H1 (cell line): ENCODE measurements around the gene TRAK1. TPM values are rescaled to one million over a fixed set of nuclear protein-coding genes. Genes with fewer than 3 reads are reported as not detected.

Source experiments
- CTCF ChIA-PET: fragments of 300-600 bp; sonication (Branson Sonifier 250); formaldehyde crosslinking; loops from one replicate; lab custom pipeline; 2021; ENCODE audit not compliant: partially characterized antibody; lab: Charles Lee
- POLR2A ChIA-PET: fragments of 300-600 bp; sonication (Branson Sonifier 250); formaldehyde crosslinking; loops from one replicate; lab custom pipeline; 2021; ENCODE audit warnings: inconsistent platforms; ENCODE audit not compliant: partially characterized antibody; lab: Charles Lee
- DNase-seq, 2 experiments: peaks; one replicate each; pipeline versions ENCODE4 v3.0.0 to v3.0.0-alpha.2; 2010 to 2022; ENCODE audit warnings: low spot score in 2 of 2, low read depth in 1 of 2, mixed read lengths in 1 of 2
- FAIRE-seq: peaks from 2 replicates; lab custom pipeline; 2011; peaks lifted over from hg19 to GRCh38; lab: Jason Lieb, UNC
- H2AFZ ChIP-seq: 2 replicates; pipeline ENCODE4 v1.8.1; 2012; ENCODE audit warnings: low read length, inconsistent platforms
- H2AK5ac ChIP-seq: 2 replicates; pipeline ENCODE4 v1.6.1; 2013; ENCODE audit warnings: low read depth, low read length
- H2BK120ac ChIP-seq: replicated peaks from 2 replicates; pipeline ENCODE3; 2013; ENCODE audit warnings: low read depth, low read length, inconsistent platforms
- H2BK12ac ChIP-seq: 2 replicates; pipeline ENCODE4 v1.6.1; 2013; ENCODE audit warnings: low read depth, low read length
- H2BK15ac ChIP-seq: 2 replicates; pipeline ENCODE4 v1.6.1; 2013; ENCODE audit warnings: low read length
- H2BK20ac ChIP-seq: 2 replicates; pipeline ENCODE4 v1.6.1; 2013; ENCODE audit warnings: low read length
- H2BK5ac ChIP-seq: 2 replicates; pipeline ENCODE4 v1.6.1; 2013; ENCODE audit warnings: low read depth, low read length
- H3K14ac ChIP-seq: 2 replicates; pipeline ENCODE4 v1.6.1; 2013; ENCODE audit warnings: inconsistent platforms; ENCODE audit not compliant: insufficient read length
- H3K18ac ChIP-seq: 2 replicates; pipeline ENCODE4 v1.6.1; 2013; ENCODE audit warnings: low read length; ENCODE audit errors: extremely low read depth
- H3K23ac ChIP-seq: 2 replicates; pipeline ENCODE4 v1.6.1; 2013; ENCODE audit warnings: inconsistent platforms; ENCODE audit not compliant: insufficient read length
- H3K23me2 ChIP-seq: 2 replicates; pipeline ENCODE4 v1.6.1; 2013; ENCODE audit warnings: low read depth, low read length
- H3K27ac ChIP-seq: 2 replicates; pipeline ENCODE4 v1.6.1; 2011; ENCODE audit warnings: low read depth, low read length, inconsistent platforms
- H3K27me3 ChIP-seq, 4 experiments: replicated peaks in 1 of 4; 1 replicate in 1 of 4; 2 replicates in 3 of 4; pipeline versions ENCODE4 v1.6.1 to v1.8.1; 2011 to 2013; ENCODE audit warnings: low read length in 3 of 4, mild to moderate bottlenecking in 3 of 4, inconsistent platforms in 2 of 4, mixed read lengths in 2 of 4, moderate library complexity in 1 of 4; ENCODE audit not compliant: control insufficient read depth in 3 of 4, insufficient read depth in 3 of 4; ENCODE audit errors: extremely low read depth in 1 of 4
- H3K36me3 ChIP-seq, 4 experiments: 2 replicates each; pipeline versions ENCODE4 v1.6.1 to v1.8.1; 2011 to 2013; ENCODE audit warnings: mild to moderate bottlenecking in 4 of 4, low read length in 3 of 4, moderate library complexity in 2 of 4, control low read depth in 1 of 4, inconsistent platforms in 1 of 4; ENCODE audit not compliant: insufficient read depth in 4 of 4, control insufficient read depth in 2 of 4
- H3K4ac ChIP-seq: replicated peaks from 2 replicates; pipeline ENCODE3; 2013; ENCODE audit warnings: low read length, low read depth, mixed read lengths, inconsistent platforms; ENCODE audit not compliant: insufficient read length
- H3K4me1 ChIP-seq, 4 experiments: replicated peaks in 1 of 4; 1 replicate in 1 of 4; 2 replicates in 3 of 4; pipeline versions ENCODE4 v1.6.1 to v1.8.1; 2011 to 2013; ENCODE audit warnings: low read length in 3 of 4, inconsistent platforms in 2 of 4, mixed read lengths in 1 of 4; ENCODE audit not compliant: insufficient read depth in 4 of 4, control insufficient read depth in 3 of 4
- H3K4me2 ChIP-seq, 2 experiments: 2 replicates each; pipeline versions ENCODE4 v1.6.1 to v1.8.1; 2011 to 2013; ENCODE audit warnings: low read depth in 2 of 2, low read length in 2 of 2, control low read depth in 1 of 2, inconsistent platforms in 1 of 2, mild to moderate bottlenecking in 1 of 2; ENCODE audit not compliant: insufficient read depth in 1 of 2
- H3K4me3 ChIP-seq, 4 experiments: fragments of 200-600, 300-600 bp in 1 of 4; sonication (generic), shearing (Covaris generic), sonication (Bioruptor Twin) in 1 of 4; 2 replicates each; pipeline versions ENCODE4 v1.5.1 to v1.8.1; 2011 to 2016; ENCODE audit warnings: low read length in 4 of 4, low read depth in 3 of 4, control low read depth in 2 of 4, inconsistent platforms in 2 of 4, mild to moderate bottlenecking in 2 of 4, mixed read lengths in 1 of 4, moderate library complexity in 1 of 4; ENCODE audit not compliant: insufficient read depth in 2 of 4; ENCODE audit errors: extremely low read depth in 1 of 4
- H3K56ac ChIP-seq: replicated peaks from 2 replicates; pipeline ENCODE3; 2013; ENCODE audit warnings: low read depth, mild to moderate bottlenecking, mixed read lengths, low read length, inconsistent platforms; ENCODE audit not compliant: insufficient read length
- H3K79me1 ChIP-seq: 2 replicates; pipeline ENCODE4 v1.6.1; 2013; ENCODE audit warnings: low read depth, low read length, control low read depth
- H3K79me2 ChIP-seq, 2 experiments: 2 replicates each; pipeline versions ENCODE4 v1.6.1 to v1.8.1; 2012 to 2013; ENCODE audit warnings: low read length in 2 of 2, mild to moderate bottlenecking in 2 of 2, inconsistent platforms in 1 of 2; ENCODE audit not compliant: insufficient read depth in 2 of 2, control insufficient read depth in 1 of 2
- H3K9ac ChIP-seq, 4 experiments: replicated peaks in 1 of 4; 1 replicate in 1 of 4; 2 replicates in 3 of 4; pipeline versions ENCODE4 v1.6.1 to v1.8.1; 2011 to 2013; ENCODE audit warnings: low read depth in 3 of 4, low read length in 3 of 4, control low read depth in 2 of 4, mild to moderate bottlenecking in 2 of 4, moderate library complexity in 2 of 4, inconsistent platforms in 1 of 4; ENCODE audit errors: extremely low read depth in 1 of 4
- H3K9me3 ChIP-seq, 2 experiments: 2 replicates each; pipeline versions ENCODE4 v1.6.1 to v1.8.1; 2012 to 2013; ENCODE audit warnings: mild to moderate bottlenecking in 2 of 2, moderate library complexity in 2 of 2, control low read depth in 1 of 2, inconsistent platforms in 1 of 2, low read depth in 1 of 2, low read length in 1 of 2, mixed read lengths in 1 of 2; ENCODE audit not compliant: insufficient read depth in 2 of 2
- H4K20me1 ChIP-seq, 2 experiments: replicated peaks in 1 of 2; 2 replicates each; pipeline versions ENCODE3 to v1.8.1; 2011 to 2013; ENCODE audit warnings: inconsistent platforms in 2 of 2, low read length in 2 of 2, mild to moderate bottlenecking in 1 of 2; ENCODE audit not compliant: insufficient read depth in 2 of 2, control insufficient read depth in 1 of 2
- H4K5ac ChIP-seq: 2 replicates; pipeline ENCODE4 v1.6.1; 2013; ENCODE audit warnings: low read length, low read depth, mixed read lengths, inconsistent platforms; ENCODE audit not compliant: insufficient read length
- H4K8ac ChIP-seq: 2 replicates; pipeline ENCODE4 v1.8.0; 2013; ENCODE audit warnings: mild to moderate bottlenecking, moderate library complexity, low read length, inconsistent platforms; ENCODE audit not compliant: insufficient read depth; ENCODE audit errors: extremely low read depth
- H4K91ac ChIP-seq: replicated peaks from 2 replicates; pipeline ENCODE3; 2013; ENCODE audit warnings: low read length, mixed read lengths, inconsistent platforms; ENCODE audit not compliant: insufficient read length
- ASH2L ChIP-seq: fragments of 200-600, 300-600 bp; sonication (generic); IDR thresholded peaks from one replicate; pipeline ENCODE4 v1.7.1; 2017; ENCODE audit warnings: low read length
- ATF3 ChIP-seq: IDR thresholded peaks from 2 replicates; pipeline ENCODE4 v1.6.1; 2011; ENCODE audit warnings: low read depth, mild to moderate bottlenecking, low read length; ENCODE audit not compliant: insufficient read depth
- CBX5 ChIP-seq: fragments of 300-800, 300-1000 bp; sonication (generic); IDR thresholded peaks from 2 replicates; pipeline ENCODE4 v1.7.1; 2016; ENCODE audit warnings: antibody characterized with exemption, low read length, low read depth
- CHD2 ChIP-seq: IDR thresholded peaks from 2 replicates; pipeline ENCODE4 v1.6.1; 2012; ENCODE audit warnings: low read length, improper control_type of control experiment
- EP300 ChIP-seq, 2 experiments: IDR thresholded peaks; 1 replicate in 1 of 2; 2 replicates in 1 of 2; pipeline ENCODE4 v1.6.1; 2011 to 2012; ENCODE audit warnings: low read depth in 2 of 2, low read length in 2 of 2, mild to moderate bottlenecking in 2 of 2, borderline replicate concordance in 1 of 2, inconsistent platforms in 1 of 2, moderate library complexity in 1 of 2
- JUN ChIP-seq: IDR thresholded peaks from 2 replicates; pipeline ENCODE4 v1.6.1; 2011; ENCODE audit warnings: low read depth, mild to moderate bottlenecking, improper control_type of control experiment, low read length
- KDM5A ChIP-seq: fragments of 200-600 bp; IDR thresholded peaks from 2 replicates; pipeline ENCODE4 v1.7.1; 2012; ENCODE audit warnings: mild to moderate bottlenecking, low read length, inconsistent platforms, mixed read lengths
- SUZ12 ChIP-seq: fragments of 200-600 bp; sonication (generic); IDR thresholded peaks from 2 replicates; pipeline ENCODE4 v1.6.1; 2012; ENCODE audit warnings: mild to moderate bottlenecking, inconsistent platforms, low read length, moderate library complexity, mixed read lengths
- USF2 ChIP-seq: IDR thresholded peaks from 2 replicates; pipeline ENCODE4 v1.6.1; 2011; ENCODE audit warnings: low read length, improper control_type of control experiment
- WGBS, 2 experiments: shearing (Covaris generic) in 1 of 2; methylation state at CpG; one replicate each; pipeline versions ENCODE4 v1.1.6 to v1.1.7; 2013 to 2015; ENCODE audit warnings: low lambda C conversion rate in 2 of 2, mixed read lengths in 2 of 2, inconsistent platforms in 1 of 2, low coverage in 1 of 2, missing lambda C conversion rate in 1 of 2; ENCODE audit not compliant: insufficient replicate concordance in 2 of 2, insufficient coverage in 1 of 2, insufficient read length in 1 of 2; ENCODE audit errors: extremely low coverage in 1 of 2, missing lambda C conversion rate in 1 of 2; 5-methylcytosine and 5-hydroxymethylcytosine counted together
- polyA plus RNA-seq, 7 experiments: library from polyadenylated mRNA; depleted of rRNA in 3 of 7; stranded (reverse) in 5 of 7; unstranded in 2 of 7; fragments of >200 nt in 5 of 7; fragments of 200-250 nt in 2 of 7; gene quantifications; 1 replicate in 5 of 7; 2 replicates in 1 of 7; 4 replicates in 1 of 7; pipeline versions ENCODE4 v1.2.1 to v1.2.3, GENCODE V29; 2011 to 2013; ENCODE audit warnings: missing spikeins in 2 of 7, mixed read lengths in 2 of 7
- total RNA-seq: library from RNA; stranded (reverse); fragmentation: NEBNext Ultra II Directional; extraction: Animal tissue kit (Norgen Biotek cat#: 25700); gene quantifications from 2 replicates; pipeline ENCODE4 v1.2.1, GENCODE V29; 2021

Gene TRAK1
- total and polyA plus RNA-seq, 2 of the 8 experiments (the other 6 are each of a cell fraction or from before 2014, with no cell fraction given): 21.3 to 32.7 TPM

GRCh38 chr3:42151596-42152168 is 60.5 kb downstream of the TRAK1 start:
- Histone ChIP-seq H3K23ac (no peak overlapping the region), H3K9ac (no peak overlapping the region), H3K56ac (no peak overlapping the region), H2BK12ac (no peak overlapping the region), H3K14ac (no peak overlapping the region), H4K8ac (no peak overlapping the region), H3K27ac (no peak overlapping the region), H3K27me3 (no peaks in the 10 kb centered on the region), H3K79me2 (no peaks in the 10 kb centered on the region), H3K4me1 (no peaks in the 10 kb centered on the region), H3K4me3 (no peak overlapping the region), H4K91ac (no peak overlapping the region), H2BK15ac (no peak overlapping the region), H3K4ac (no peak overlapping the region), H3K36me3 (no peaks in the 10 kb centered on the region), H3K23me2 (no peaks in the 10 kb centered on the region), H3K79me1 (peaks cover 2% of the 10 kb centered on the region), H3K18ac (no peak overlapping the region), H2AK5ac (no peak overlapping the region), H2BK5ac (no peak overlapping the region), H3K4me2 (no peak overlapping the region), H4K5ac (no peak overlapping the region), H3K9me3 (no peaks in the 10 kb centered on the region), H2BK120ac (no peak overlapping the region), H4K20me1 (peaks cover 0 to 3% of the 10 kb centered on the region in 2 experiments), H2AFZ (no peak overlapping the region), H2BK20ac (no peak overlapping the region)
- CTCF ChIA-PET: no interaction called here
- FAIRE-seq: no peak
- POLR2A ChIA-PET: no interaction called here
- 82% methylated on average over 2 of the region's 2 CpGs; no CpG with 5 or more reads in 1 of the 2 experiments for WGBS, 2 experiments
- DNase-seq: no peak
- no peak for TF ChIP-seq JUN
- no peak for TF ChIP-seq CBX5
- no peak for TF ChIP-seq SUZ12
- no peak for TF ChIP-seq USF2
- no peak for TF ChIP-seq KDM5A
- no peak for TF ChIP-seq CHD2
- no peak for TF ChIP-seq EP300 (IDR thresholded peaks at IDR 0.05; ENCODE audit: borderline replicate concordance in 1 of 2, low read depth in 2 of 2, low read length in 2 of 2)
- TF ChIP-seq ATF3: no peak
- no peak for TF ChIP-seq ASH2L
